ENCODE measurements around the gene DHX32.

- TF ChIP-seq CTCF (conservative IDR thresholded peaks at IDR 0.05; ENCODE audit: low read depth, low read length) (no peak), EZH2 (IDR thresholded peaks at IDR 0.05; ENCODE audit: borderline replicate concordance, low read depth, low read length, poor library complexity, severe bottlenecking) (no peak)
Measured at GRCh38 chr10:125878957-125879835, 1.9 kb downstream of the DHX32 start.
